HG03520 (cell line): Measurements from ENCODE around the gene SOWAHA.
"Not testable (repeated sequence)": the region's sequence is repeated elsewhere in the genome, so short reads cannot be mapped to it uniquely, and the experiment has no call there.

Source experiments
- ATAC-seq: cut with Tn5 transposase; IDR thresholded peaks from one replicate; pipeline ENCODE4 v1.9.1; 2021; ENCODE audit warnings: mild to moderate bottlenecking, moderate library complexity; ENCODE audit not compliant: unreplicated experiment

The SOWAHA gene

DNA sequence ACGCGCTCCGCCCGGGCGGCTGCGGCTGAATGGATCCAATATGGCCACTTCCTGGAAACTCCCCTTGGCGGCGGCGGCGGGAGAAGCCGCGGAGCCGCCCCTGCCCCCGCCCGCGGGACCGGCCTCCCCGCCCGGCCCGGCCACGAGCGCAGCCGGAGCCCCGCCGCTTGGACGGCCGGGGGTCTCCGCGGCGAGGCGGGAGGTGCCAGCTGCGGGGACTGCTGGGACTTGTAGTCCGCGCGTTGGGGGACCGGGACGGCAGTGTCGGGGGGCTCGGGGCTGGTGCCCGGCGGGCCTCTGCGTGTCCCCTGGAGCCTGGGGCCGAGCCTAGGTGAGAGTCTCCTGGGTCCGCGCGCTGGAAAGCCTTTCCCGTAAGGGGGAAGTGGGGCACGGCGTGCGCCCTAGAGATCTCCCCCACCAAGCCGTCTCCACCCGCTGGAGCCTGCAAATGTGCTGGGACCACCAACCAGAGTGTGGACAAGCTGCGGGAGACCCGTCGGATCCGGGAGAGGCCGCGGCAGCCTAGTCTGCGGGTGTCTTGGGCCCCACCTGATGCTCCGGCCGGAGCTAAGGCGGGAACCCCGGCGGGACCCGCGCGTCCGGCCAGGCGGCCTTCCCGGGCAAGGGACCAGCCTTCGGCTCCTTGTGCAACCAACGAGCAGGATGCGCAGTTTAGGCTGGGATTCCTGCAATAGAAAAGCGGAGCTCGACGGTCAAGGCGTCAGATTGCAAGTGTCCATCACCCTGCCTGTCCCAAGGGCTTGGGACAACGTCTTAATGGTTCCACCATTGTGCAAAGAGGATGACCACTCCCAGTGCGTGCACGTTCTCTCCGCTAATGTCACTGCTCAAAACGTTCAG lies 35.7 kb upstream of the SOWAHA start, which contains the start of gene SEPTIN8:
SEPTIN8 (minus strand) TSS at position 31 of the 861 bp plus-strand sequence. CDS start 102 bp downstream, outside the sequence.
- no peak for ATAC-seq

DNA sequence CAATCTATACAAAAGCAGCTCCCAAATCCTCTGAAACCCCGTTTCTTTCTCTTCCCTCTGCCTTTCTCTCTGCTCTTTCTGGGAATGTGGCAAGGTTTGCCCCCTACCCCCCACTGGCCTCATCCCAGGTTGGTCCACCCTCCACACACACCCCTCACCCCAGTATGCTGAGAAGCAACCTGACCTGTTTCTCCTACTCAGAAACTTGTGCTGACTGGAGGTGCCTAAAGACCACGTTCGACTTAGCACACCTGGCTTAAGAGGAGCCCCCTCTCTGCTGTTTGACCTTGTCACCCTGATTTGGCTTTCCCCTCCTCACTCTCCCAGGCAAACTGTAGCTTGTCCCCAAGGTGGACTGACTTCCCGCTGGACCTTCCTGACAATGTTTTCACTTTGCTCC lies 35.0 kb upstream of the SOWAHA start:
- ATAC-seq, result no peak

DNA sequence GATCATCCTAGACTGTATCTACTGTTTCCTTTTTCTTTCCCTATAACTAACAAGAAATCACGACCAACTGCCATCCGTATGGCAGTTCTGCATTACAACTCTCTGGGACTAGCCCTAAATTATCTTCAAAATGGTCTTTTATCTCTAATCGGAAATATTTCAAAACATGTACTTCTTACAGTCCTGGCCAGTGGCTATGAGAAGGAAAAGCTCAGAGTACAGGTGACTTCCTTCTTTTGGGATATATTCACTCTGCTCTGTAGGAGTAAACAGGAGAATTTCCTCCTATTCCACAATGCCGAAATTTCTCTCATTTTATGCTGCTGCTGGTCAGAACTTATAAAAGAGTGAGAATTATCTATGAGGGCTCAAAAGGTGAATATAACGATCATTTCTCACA lies 34.2 kb upstream of the SOWAHA start:
- ATAC-seq, result no peak

DNA sequence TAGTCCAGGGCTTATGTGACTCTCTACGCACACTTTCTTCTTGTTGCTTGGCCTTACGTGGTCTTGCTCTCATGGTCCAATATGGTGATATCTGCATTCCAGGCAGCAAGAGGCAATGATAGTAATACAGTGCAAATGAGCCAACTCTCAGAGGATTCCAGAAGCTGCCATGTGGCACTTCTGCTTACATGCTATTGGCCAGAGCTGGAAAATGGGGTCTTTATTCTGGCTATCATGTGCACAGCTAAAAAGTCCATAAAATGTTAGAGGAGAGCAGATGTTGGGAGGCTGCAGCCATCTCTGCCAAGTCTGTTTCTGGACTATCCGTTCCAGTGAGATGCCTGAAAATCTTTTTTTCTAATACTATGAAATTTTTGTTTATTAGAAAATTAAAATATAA lies 33.1 kb upstream of the SOWAHA start:
- no peak for ATAC-seq

DNA sequence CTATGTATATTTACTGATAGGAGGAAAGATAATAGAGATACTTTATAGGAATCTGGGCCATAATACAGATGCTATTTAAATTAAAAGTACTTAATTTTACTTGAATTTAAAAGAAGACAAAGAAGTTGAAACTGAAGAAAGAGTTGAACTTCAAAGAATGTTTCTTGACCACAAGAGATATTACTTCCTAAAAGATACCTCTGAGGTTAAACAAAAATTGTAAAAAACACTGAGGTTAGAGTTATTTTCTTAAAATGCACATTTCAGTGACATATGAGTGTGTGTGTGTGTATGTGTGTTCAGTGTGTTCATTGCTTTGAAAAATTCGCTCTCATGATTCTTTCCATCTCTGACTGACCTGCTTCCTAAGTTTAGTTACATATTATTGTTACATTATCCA lies 32.5 kb upstream of the SOWAHA start:
- no peak for ATAC-seq

DNA sequence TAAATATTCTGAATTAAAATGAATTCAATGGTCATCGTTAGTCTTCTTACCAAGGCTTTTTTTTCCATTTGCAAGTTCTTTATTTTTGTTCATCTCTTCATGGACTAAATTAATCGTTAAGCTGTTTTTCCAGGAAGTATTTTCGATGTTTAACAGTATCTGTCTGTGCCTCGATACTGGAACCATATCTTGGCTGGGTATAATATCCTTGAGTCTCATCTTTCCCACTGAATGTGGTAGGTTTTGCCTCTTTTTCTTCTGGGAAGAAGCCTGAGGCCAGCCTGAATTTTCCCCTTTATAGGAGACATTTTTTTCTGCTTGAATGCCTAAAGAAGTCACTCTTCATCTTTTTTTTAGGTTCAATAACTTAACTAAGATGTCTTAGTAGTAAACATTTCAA lies 32.1 kb upstream of the SOWAHA start:
- no peak for ATAC-seq

DNA sequence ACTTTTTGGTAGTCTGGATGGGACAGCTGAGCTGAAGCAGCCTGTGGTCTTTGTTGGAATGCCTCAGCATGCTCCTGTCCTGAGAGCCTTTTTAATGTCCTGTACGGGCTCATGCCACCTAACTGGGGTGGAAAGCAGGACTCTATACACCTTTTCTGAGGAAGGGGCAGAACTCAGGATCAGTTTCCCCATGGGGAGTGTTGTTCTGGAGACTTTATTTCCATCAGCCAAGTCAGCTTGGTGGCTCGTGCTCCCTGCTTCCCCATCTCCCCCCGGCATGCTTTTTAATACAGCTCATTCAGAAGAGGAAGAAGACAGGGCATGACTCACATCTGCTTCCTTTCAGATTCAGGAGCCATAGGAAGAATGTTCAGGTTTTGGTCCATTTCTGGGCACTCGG lies 31.0 kb upstream of the SOWAHA start:
- ATAC-seq, result no peak

DNA sequence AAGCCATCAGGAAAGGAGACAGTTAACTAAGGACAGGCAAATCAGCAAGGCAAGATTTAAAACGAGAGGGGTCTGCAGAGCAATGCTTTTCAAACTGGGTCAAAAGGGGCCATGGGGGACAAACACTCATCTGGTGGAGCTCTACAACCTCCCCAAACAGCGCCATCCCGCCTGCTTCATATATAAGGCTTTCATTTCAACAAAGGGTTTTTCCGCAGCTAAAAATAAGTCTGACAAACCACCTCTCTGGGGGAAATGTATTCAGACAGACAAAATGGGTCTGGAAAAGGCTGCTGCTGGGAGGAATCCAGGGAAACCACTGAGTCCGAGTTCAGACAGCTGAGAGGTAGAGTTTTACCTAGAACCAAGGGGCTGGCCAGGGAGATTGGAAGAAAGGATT lies 27.7 kb upstream of the SOWAHA start:
- no peak for ATAC-seq

DNA sequence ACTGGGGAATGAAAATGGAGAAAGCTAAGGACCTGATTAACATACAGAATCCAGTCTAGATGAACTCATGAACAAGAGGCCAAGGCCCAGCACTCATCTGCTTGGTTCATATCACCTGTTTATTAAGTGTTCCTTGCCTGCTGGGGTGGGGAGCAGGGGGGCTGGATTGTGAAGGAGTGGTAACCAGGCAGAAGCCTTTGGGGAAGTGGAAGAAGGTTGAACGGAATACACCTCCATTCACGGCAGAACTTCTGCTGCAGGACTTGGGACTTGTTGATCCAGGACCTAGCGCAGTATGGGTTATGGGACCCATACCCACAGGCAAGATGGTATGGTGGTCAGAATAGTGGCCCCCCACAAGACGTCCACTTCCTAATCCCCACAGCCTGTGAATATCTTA lies 27.2 kb upstream of the SOWAHA start:
- ATAC-seq, result no peak

DNA sequence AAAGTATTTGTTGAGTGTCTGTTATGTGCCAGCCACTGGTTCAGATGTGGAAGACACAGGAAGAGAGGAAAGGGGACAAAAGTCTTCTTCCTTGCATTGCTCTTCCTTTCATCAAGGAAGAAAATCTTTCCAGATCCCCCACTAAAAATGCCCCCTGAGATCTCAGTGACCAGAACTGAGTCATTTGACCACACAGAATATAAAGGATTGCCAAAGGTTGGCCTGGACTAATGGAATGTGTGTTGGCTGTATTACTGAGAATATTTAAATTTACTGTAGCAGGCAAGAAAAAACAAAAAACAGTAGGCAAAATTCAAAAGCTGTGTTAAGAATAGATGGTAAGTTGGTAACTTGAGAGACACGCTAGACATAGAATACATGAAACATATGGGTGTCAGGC lies 26.0 kb upstream of the SOWAHA start:
- no peak for ATAC-seq

DNA sequence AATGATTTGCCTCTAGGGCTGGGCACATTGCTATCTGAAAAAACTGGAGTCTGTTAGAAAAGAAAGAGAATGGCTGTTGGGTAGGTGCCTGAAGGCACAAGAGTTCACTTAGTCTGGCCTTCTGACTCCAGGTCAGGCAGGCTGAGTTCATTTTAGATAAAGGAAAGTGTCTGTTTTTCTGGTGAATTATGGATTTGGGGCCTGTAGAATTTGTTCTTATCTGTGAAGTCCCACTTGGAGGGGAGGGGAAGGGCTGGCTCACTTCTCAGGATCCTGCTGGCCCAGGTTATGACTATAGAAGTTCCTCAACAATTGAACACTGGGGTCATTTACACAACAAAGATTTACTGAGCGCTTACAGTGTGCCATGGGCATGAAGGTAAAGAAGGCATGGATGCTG lies 24.6 kb upstream of the SOWAHA start:
- no peak for ATAC-seq

DNA sequence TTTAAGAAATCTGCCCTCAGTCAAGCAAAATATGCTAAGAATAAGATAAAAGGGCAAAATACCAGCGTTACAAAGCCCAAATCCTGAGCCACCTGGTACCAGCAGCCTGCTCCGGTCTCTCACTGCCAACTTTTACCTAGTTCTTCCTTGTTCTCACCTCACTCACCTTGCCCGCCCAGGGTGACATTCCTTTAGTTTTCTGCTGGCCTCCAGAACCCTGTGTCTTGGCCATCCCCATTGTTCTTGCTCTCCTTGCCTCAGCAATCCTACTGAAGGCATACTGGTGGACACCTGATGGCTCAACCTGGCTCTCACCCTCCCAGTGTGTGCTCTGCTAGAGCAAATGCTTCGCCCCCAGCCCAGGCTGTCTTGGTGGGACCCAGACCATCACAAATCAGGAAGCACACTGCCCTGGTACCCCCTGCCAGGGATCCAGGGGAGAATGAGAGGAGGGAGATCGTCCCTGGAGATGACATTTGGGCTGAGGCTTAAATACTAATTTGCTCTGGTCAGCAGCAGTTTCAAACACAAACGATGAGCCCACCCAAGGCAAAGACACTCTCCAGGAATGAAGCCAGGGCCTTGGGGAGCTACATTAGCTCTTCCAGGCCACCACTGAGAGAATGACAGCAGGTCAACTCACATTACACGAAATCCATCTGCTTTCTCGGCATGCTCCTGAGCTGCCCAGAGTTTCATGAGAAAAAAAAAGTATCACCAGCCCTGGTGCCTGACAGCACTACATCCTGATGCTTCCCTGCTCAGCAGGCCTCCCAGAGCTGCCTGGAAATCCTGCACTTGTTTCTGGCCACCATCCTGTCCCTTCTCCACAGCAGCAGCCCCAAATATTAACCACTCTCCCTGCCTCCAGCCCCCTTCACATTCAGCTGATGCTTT lies 23.9 kb upstream of the SOWAHA start:
- no peak for ATAC-seq

DNA sequence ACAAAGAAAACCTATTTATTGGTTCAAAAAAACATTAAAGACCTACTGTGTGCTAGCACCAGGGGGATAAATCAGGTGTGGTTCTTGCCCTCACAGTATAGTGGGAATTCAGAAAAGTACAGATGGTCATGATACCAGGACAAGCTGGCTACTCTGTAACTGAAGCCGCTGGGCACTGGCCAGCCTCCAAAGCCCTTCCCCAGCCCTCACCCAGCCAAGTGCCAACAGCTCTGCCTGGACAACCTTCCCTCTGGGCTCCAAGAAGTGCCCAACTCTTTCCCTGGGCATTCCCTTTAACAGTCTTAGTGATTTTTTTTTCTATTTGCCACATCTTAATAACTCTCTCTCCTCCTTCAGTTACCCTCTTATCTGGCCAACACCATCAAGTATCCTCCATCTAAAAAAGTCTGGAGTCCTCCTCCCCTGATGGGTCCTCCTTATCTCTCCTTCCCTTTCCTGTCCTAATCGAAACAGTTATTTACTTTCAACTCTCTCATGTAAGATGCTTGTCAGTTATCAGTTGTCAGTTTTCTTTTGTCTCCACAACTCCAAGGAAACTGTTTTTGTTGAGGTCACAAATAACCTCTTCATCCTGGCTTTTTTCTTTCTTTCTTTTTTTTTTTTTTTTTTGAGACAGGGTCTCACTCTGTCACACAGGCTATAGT lies 22.8 kb upstream of the SOWAHA start:
- ATAC-seq, result no peak

DNA sequence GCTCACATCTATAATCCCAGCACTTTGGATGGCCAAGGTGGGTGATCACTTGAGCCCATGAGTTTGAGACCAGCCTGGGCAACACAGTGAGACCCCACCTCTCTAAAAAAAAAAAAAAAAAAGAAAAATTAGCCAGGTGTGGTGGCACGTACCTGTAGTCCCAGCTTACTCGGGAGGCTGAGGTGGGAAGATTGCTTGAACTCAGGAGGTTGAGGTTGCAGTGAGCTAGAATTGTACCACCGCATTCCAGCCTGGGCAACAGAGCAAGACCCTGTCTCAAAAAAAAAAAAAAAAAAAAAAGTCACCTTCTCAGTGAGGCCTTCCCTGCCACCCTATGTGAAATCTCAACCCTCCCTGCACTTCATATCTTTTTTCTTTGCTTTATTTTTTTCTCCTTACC lies 22.1 kb upstream of the SOWAHA start:
- ATAC-seq, result no peak

DNA sequence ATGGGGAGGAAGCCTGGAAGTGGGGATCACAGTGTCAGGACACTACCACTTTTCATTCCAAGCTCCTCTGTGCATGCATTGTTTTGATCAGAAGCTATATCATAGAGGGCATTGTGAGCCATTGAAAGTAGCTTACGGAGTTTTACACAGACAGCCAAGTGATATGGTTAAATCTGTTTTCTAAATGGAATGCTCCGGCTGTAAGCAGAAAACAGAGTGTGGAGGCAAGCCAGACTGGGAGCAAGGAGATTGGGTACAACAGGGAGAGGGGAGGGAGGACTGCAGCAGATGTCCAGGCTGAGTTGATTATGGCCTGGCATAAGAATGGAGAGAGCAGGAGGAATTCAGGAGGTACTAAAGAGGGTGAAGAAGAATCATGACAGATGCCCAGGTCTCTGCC lies 15.5 kb upstream of the SOWAHA start:
- ATAC-seq, result no peak

DNA sequence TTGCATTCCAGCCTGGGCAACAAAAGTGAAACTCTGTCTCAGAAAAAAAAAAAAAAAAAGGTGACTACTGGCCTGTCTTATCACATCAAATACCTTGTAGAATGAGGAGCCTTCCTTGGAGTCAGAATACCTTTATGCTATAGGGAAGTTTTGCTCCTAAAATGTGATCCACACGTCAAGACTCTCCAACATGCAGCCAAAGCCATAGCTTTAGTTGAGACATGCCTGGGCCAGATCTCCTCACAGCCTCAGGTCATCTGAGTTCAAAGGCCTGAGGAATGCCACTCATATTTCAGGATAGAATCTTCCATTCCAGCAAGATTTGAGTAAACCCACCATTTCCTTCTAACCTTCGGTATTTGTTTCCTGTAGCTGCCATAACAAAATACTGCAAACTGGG lies 13.7 kb upstream of the SOWAHA start:
- no peak for ATAC-seq

DNA sequence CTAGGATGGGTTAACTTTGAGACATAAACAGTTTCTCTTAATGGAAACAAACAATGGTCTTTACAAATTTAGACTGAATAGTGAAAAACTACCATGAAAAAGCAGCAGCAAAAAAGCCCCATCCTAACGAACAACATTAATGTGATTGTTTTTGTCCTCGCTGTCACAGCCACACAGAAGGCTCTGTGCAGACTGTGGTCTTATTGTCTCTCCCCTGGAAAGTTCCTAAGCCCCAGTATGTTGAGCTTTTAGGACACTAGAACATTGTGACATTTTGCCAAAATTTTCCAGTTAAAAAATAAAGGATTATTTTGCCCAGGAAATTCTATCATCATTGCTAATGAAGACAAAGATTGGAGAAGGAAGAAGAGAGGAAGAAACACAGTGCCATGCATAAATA lies 12.6 kb upstream of the SOWAHA start:
- ATAC-seq, result no peak

DNA sequence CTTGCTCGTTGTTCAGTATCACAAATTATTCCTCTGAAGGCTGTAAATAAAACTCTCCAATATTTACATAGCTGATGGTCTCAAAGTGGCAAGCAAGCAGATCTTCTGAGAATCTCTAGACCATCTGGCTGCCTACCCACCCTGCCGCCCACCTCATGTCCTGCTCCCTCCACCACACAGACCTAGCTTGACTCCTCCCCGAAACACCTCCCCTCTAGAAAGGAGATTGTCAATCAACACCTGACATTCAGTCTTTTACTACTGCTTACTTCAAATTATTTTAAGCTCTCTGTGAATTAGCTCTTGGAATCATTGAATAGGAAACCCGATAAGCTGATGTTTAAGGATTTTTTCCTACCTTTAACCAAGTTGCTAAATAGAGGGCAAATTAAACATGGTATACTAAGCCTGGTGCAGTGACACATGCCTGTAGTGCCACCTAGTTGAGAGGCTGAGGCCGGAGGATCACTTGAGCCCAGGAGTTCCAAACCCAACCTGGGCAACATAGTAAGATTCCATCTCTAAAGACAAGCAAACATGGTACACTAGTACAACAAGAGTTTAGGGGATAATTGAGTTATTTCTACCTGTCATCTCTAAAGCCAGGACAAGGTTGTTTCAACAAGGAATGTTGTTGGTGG lies 10.9 kb upstream of the SOWAHA start:
- ATAC-seq, result no peak

DNA sequence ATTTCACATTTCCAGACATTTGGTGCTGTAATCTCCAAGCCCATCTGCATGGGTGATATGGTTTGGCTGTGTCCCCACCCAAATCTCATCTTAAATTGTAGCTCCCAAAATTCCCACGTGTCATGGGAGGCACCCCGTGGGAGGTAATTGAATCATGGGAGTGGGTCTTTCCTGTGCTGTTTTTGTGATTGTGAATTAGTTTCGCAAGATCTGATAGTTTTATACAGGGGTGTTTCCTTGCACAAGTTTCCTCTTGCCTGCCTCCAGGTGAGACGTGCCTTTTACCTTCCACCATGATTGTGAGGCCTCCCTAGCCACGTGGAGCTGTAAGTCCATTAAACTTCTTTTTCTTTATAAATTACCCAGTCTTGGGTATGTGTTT lies 10.4 kb upstream of the SOWAHA start:
- not testable (repeated sequence) for ATAC-seq

DNA sequence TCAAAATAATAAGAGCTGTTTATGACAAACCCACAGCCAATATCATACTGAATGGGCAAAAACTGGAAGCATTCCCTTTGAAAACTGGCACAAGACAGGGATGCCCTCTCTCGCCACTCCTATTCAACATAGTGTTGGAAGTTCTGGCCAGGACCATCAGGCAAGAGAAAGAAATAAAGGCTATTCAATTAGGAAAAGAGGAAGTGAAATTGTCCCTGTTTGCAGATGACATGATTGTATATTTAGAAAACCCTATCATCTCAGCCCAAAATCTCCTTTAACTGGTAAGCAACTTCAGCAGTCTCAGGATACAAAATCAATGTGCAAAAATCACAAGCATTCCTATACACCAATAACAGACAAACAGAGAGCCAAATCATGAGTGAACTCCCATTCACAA lies 8.9 kb upstream of the SOWAHA start:
- not testable (repeated sequence) for ATAC-seq

DNA sequence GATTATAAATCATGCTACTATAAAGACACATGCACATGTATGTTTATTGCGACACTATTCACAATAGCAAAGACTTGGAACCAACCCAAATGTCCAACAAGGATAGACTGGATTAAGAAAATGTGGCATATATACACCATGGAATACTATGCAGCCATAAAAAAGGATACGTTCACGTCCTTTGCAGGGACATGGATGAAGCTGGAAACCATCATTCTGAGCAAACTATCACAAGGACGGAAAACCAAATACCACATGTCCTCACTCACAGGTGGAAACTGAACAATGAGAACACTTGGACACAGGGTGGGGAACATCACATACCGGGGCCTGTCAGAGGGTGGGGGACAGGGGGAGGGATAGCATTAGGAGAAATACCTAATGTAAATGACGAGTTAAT lies 7.2 kb upstream of the SOWAHA start:
- not testable (repeated sequence) for ATAC-seq
